NCI-H82 treated with DMSO at 0.1 percent for 48 hours (cell line): ENCODE data around the gene SLIT3.
A peak's percentile ranks its signal among the peaks of the same experiment; 100 is the strongest.

ENCODE experiments used
- DNase-seq: peaks from one replicate; lab custom pipeline; 2025; ENCODE audit not compliant: unreplicated experiment; lab: John Stamatoyannopoulos, UW

The SLIT3 gene

DNA sequence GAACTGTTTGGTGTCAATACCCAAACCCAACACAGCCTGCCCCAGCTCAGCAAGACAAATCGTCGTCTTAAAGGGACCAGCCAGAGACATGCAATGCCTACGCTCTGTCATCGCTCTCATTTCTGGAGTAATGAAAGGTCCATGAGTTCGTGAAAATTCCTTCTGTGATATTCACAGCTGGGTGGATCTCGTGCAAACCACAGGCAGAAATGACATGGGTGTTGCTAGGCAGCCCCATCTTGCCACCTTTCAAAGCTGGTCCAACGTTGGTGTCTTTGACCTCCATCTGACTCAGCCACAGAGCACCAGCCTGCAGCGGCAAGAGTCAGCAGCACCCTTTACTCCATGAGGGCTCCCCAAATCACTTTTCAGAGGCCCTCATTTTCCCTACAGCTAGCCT lies 215.3 kb downstream of the SLIT3 start:
- DNase-seq, result no peak

DNA sequence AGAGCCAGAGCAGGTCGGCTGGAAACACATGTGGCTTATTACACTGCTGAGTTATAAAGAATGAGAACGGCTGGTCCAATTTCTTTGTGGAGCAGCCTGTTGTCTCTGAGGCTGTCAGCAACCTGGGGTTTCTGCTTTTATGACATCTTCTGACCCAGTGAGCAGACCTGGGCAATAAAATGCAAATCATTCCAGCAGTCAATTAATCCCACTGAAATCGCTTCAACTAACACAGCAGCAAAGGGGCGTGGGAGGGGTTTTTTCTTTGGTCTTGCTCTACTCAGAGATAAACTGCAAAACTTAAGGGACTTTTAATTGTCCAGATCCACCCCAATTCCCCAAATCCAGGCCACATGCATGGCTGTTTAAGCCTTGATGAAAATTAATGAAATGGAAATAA lies 215.7 kb downstream of the SLIT3 start:
- no peak for DNase-seq

DNA sequence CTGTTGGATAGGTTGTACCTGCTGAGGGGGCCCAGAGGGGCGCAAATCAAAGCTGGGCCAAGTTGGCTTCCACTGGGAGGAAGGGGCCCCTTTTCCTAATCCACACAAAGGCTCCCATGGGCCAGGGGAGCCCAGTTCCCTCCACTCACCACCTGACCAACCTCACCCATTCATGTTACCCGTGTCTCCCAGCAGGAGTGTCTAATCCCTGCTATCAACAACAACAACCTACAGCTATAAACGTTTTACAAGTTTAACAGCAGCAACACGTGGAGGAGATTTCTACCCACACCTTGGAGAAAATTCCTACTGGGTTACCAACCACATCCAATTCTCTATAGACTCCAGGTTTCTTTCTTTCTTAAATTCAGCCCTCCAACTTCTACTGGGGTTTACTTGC lies 216.2 kb downstream of the SLIT3 start:
- DNase-seq, result no peak

DNA sequence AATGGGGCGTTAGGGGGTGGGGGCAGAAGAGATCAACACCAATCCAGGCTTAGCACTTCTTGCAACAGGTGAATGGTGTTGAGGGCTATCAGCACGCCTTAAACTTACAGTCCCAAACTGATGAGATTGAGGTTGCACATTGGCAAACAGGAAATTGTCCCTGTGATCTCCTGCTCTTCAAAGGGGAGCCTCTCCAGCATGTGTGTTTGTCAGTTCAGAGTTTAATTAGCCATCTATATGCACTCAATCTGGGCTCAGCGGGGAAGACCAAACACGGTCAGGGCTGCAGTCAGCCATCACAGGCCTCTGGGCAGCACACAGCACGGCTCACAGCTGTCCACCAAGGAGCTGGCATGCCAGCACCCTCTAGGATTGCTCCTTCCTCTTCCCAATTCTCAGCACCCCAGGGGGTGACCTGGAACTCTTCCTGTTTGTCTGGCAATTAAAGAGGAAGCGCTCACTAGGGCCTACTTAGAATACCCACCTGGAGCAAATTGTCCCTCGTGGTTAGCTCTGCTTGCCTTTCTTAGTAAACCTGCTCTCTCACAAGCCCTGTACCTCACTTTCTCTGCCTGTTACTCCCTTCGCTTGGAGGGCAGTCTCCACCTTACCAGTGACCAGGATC lies 217.4 kb downstream of the SLIT3 start:
- DNase-seq, result no peak

DNA sequence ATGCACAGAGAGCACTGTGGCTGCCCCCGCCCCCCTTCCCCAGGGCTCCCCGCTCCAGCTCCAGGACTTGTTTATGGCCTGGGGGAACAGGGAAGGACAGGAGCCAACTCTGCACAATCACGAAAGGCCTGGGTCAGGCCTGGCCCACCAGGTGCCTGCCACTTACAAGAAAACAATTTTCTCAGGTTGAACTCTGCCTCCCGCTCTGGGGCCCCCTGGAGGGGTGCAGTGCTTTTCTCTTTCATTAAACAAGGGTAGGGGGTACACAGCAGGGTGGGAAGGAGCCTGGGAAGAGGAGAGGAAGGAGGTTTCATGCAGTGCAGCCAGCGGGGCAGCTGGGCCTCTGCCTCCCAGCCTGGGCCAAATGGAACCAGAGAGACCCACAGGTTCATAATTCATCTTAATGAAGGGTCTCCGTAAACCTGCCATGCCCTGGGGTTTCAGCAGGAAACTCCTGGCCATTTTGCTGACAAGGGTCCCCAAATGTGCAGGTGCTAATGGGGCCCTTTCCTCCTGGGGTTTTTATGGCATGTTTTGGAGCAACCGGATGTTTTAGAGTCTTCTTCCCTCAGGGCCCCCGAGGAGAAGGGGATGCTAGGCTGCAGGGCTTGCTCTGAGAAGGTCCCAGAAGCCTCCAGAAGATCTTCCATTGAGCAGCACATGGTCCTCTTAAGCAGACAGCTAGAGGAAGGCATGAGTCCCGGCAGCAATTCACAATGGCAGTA lies 219.8 kb downstream of the SLIT3 start:
- DNase-seq, result no peak

DNA sequence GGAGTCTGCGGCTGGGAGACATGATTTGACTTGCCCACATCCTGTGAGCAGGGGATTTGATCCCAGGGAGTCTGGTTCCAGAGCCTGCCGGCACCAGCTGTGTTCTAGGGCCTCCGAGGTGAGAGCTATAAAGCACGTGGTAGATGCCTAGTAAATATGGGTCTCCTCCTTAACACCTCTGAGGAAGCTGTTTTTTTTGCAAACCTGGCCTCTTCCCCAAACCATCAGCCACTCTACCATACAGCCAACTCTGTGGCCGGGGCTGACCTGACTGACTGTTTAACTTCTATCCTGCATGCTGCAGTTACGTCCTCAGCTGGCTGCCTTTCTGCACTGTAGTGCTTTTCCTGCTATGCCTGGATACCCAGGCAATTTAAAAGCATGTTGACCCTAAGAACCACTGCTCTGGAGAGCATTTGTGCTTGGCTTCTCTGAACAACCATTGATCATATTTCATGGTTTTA lies 220.5 kb downstream of the SLIT3 start:
- DNase-seq, result no peak

DNA sequence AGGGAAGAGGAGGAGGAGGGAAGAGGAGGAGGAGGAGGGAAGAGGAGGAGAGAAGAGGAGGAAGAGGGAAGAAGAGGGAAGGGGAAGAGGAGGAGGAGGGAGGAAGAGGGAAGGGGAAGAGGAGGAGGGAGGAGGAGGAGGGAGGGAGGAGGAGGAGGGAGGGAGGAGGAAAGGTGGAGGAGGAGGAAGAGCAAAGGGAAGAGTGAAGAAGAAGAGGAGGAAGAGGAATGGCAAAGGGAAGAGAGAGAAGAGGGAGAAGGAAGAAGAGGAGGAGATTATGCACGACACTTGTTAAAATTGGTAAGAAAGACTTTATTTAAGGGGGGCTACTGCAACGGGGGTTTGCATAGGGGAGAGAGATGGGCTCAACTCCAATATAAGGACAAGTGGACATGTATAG lies 221.2 kb downstream of the SLIT3 start:
- no peak for DNase-seq

DNA sequence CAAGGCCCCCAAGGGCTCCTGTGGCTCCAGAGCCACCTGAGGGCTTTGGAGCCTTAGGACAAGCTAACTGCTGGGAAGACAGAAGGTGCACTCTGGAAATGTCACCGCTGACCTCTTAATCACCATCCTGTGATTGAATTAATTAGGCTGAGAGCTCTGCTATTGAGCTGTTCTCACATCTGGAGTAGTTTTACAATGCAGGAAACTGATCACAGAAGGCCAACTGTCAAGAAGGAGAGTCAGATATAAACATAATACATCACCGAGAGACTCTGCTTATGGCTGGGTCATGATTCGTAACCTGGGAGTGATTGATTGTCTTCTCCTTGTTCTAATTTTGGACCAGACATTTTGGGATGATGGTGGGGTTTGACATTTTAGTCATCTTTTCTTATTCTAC lies 226.1 kb downstream of the SLIT3 start:
- DNase-seq, result peak; percentile 68

DNA sequence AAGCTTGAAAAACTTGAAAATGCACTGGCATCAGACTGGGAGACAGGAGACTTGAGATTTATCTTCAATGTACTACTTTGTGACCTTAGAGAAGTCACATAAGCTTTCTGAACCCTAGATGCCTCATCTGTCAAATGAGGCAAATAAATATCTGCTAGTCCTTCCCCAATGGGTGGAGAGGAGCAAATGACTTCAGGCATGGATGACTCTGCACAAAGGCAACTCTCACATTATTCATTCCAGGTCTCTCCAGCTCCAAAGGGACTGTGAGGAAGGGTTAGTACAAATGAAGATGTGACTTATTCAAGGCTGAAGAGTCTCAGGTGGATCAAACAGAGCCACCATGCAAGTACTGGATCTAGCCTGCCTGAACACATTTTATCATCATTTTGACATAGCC lies 228.7 kb downstream of the SLIT3 start:
- no peak for DNase-seq

DNA sequence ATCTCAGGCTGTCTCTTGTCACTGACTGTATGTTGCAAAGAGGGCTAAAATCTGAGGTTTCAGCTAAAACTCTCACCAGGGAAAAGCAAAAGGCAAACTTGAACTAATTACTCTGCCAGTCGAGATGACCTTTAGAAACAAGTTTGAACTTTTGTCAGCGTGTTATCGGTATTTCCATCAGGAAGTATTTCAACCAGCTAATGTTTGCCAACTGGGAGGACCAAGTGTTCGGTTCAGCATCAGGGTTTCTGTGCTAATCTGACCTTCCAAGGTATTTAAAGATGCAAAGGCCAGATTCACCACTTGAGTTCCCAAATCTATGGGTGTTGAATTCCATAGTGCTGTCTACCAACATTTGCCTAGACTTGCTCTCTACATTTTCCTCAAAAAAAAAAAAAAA lies 230.5 kb downstream of the SLIT3 start:
- no peak for DNase-seq

DNA sequence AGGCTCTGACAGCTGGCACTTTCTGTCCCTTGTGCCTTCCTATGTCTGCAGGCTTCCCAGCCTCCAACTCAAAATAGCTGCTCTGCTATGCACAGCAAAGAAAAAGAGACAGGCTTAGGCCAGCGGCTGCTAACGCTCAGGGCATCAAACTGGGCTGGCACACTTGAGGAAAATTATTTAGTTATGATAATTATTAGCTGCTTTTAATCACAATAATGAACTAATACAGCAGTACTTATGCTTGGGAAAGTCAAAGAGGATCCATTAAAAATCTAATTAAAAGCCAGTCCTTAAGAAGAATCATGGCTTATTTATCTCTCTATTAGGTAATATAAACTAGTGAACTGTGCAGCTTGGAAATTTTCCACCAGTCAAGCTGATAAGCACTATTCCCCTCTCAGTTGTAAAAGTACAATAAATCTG lies 233.2 kb downstream of the SLIT3 start:
- no peak for DNase-seq

DNA sequence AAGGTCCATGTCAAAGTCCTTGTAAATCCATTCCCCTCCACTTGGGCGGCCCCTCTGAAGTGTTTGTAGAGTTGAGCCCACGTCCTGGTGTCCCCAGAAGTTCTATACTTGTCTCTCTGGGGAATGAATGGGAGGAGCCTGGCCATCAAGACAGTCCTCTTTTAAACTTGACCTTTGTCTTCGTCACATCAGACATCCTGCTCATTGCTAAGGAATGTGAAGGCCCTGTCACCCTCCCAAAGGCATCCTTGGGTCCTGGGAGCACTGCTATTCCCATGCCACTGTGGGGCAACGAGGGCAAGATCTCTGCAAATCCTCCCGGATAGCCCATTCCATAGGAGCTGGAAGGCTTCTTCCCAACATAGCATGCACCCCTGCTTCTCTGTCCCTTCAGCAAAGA lies 235.5 kb downstream of the SLIT3 start:
- no peak for DNase-seq

DNA sequence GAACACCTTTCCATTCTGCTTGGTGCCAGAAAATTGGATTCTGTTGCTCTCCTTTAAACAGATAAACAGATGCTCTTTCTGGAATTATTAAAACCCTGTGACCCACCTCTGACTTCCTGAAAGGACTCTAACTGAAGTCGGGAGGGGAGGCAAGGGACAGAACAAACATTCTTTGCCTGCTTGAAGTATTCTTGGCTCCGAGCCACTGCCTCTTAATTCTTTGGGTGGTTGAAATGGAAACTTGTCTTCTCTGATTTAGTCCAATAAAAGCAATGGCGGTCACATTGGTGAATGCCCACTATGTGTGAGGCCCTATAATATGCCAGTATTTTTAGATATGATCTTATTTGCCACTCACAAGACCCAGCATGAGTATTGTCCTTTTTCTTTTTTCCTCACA lies 236.8 kb downstream of the SLIT3 start:
- DNase-seq, result peak; percentile 15

DNA sequence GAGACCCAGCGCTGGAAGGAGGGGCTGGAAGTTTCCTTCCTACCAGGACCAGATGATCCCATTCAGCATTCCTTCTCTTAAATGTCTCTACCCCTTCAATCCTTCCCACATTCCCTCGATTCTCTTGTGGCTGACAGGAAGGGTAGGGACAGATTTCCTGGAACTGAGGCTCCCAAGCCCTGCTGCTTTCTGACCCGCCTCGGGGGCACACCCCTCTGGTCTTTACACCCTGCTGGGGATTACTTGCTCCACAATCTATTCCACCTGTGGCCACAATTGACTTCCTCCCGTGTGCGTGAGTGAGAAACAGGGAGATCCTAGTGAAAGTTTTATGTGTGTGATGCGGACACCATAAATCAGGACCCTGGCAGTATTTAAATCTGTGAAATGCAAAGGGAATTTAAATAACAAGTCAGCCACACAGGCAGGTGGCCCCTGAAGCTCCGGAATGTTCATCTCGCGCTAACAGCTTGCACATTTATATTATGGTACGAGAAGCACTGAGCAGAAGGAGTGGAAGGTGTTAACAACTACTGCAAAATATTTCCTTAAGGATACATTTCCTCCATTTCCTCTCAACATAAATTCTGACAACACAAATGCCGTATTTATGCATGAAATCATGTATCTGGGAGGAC lies 237.5 kb downstream of the SLIT3 start:
- no peak for DNase-seq

DNA sequence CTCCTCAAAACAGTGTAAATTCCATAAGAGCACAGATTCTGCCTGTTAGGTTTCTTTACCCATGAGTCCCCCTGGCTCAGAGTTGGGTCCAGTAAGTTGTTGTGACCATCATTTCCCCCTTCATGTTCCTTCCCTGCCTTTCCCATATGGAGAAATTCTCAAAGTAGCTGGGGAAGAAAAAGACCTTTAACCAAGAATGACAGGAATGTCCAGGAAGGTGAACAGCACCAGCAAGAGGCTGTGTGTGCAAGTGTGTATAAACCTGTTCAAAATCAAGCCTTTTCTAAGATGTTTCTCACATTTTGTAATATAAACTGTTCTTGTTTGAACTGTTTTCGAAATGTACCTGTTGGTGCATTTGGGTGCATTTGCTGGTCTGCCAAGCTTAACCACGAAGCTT lies 238.2 kb downstream of the SLIT3 start:
- DNase-seq, result no peak

DNA sequence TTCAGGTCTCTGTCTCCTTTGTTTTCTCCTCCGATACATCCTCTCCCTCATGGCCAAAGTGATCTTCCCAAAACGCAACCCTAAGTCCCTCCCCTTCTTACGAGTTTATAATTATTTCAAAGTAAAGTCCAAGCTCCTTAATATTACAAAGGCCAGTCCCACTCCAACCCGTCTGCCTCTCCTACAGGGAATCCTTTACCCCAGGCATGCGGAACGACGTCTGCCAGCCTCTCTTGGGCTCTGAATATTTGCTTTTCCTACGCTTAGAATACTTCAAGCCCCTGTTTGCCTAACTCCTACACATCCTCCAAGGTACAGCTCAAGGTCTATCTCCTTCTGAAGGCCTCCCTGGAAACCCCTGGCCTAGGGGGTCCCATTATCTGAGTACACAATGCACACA lies 246.4 kb downstream of the SLIT3 start:
- DNase-seq, result no peak

DNA sequence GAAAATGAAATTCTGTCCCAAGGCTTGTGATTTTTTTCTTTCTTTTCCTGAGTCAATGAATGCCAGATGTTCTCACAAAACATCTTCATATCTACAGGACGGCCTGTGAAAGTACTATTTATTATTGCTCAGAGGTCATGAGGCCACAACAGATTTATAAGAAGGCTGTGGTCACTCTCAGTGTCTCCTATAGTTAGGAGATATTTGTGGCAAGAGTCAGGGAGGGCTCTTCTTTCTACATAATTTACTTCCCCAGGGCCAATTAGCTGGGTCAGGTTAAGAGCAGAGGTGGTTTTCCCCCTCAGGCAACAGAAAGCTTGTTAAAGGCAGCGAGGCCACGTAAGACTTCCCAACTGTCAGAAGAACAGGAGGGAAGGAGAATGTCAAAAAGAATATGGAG lies 248.7 kb downstream of the SLIT3 start:
- DNase-seq, result no peak

DNA sequence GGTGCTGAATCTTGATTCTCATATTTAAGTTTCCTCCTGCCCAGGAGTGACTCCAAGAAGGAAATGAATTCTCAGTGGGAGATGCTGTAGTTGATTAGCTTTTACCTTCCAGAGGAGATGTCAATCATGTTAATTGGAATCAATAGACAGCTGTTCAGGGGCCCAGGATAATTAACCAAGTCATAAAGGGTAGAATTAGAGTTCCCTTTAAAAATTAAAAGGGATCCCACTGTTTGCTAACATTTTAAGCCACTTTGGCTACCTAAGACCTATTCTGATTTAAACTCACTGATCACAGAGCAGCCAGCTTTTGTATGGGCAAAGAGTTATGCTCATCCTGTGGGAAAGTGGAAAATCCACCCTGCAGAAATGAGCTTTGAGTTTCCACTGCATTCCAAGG lies 249.6 kb downstream of the SLIT3 start:
- DNase-seq, result no peak

DNA sequence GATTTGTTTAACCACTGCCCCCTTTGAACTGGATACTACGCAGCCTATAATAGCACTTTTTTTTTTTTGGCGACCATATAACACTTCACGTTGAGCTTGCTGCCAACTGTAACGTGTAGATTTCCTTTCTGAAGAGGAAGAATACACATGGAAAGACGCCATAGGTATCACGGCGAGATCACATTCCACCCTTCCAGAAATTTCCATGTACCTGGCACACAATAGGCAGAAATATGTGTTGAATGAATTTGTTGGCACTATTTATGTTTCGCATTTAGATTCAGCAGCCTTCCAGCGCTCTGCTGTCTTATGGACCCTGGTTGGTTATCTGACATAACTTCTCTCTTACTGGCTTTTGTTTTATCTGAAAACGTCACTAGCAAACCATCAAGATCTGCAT lies 250.3 kb downstream of the SLIT3 start:
- no peak for DNase-seq

DNA sequence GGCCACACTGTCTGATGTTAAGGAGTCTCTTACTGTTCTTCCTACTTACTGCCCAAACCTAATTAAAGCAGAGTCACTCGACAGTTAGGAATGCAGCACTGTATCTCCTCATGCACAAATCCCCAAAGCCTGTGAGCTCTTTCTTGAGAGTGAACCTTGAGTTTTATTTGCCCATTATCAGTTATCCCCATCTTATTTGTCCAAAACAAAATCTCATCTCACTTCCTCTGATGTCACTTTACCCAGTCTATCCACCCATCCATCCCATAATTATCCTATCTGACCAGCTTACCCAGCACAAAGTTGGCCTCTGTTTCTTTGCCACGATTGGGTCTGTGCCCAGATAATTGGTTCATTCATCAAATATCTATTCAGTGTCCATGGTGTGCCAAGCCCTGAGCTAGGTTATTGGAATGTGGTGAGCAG lies 250.8 kb downstream of the SLIT3 start:
- DNase-seq, result no peak

DNA sequence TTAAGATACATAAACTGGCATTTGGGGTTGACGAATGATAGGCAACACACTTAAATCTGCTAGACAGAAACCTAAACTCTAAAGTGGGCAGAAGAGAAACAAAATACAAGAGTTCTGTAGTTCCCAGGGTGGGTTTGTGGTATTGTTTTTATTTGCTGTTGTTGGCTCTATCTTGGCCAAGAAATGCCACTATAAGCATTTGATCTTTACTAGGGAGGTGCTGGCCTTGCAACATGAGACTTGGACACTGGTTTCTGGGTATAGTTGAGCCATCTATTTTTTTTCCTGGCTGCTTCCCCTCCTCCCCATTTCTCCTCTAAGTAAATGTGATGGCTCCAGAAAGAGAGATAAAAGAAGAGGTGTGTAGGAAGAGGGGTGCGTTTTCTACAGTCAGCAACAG lies 251.2 kb downstream of the SLIT3 start:
- DNase-seq, result no peak
